ENCODE results near the gene TMEM88. TPM values are rescaled to one million over a fixed set of nuclear protein-coding genes. Genes with fewer than 3 reads are reported as not detected.

TMEM88 gene
- total RNA-seq, 1 experiment from 2014 or later: 11.3 TPM

GRCh38 chr17:7867881-7868329 is 13.0 kb downstream of the TMEM88 start:
- Mint-ChIP-seq H3K27ac (peak overlapping the region in 1 of 3 experiments; percentile 6; a peak in 1 of 7 replicates), H3K36me3 (ENCODE audit: insufficient read depth in 1 of 3, low read depth in 3 of 3) (peaks cover 3 to 27% (median 12%) of the 10 kb centered on the region in 3 experiments; a peak in 6 of 7 replicates), H3K9me3 (no peaks in the 10 kb centered on the region), H3K27me3 (ENCODE audit: low read depth) (no peaks in the 10 kb centered on the region), H3K4me1 (peaks cover 4% of the 10 kb centered on the region in 2 experiments), H3K4me3 (no peak overlapping the region)
- H2AK5ac ChIP-seq (ENCODE audit: insufficient read length, low read length): no peak overlapping the region
- no peak overlapping the region for H3K56ac ChIP-seq (ENCODE audit: insufficient read length, low read depth, low read length)
- H3K27me3 ChIP-seq (ENCODE audit: insufficient read depth, low read length): no peaks in the 10 kb centered on the region
- no peaks in the 10 kb centered on the region for H3K9me3 ChIP-seq (ENCODE audit: control insufficient read depth, low read depth, low read length)
- no peak overlapping the region for H3K23ac ChIP-seq (ENCODE audit: insufficient read length, low read depth, low read length)
- H3K23me2 ChIP-seq (ENCODE audit: insufficient read length, low read depth, low read length, poor library complexity, severe bottlenecking): no peaks in the 10 kb centered on the region
- no peak overlapping the region for H4K91ac ChIP-seq (ENCODE audit: insufficient read length, low read depth, low read length)
- no peak overlapping the region for H4K5ac ChIP-seq (ENCODE audit: insufficient read length, low read depth, low read length)
- no peak overlapping the region for H3T11ph ChIP-seq (ENCODE audit: low read length)
- WGBS (ENCODE audit: extremely low coverage, insufficient read length, low lambda C conversion rate): no CpG with 5 or more reads among the region's 5 CpGs
- H3K79me2 ChIP-seq (ENCODE audit: insufficient read depth, low read length): no peaks in the 10 kb centered on the region
- no peak overlapping the region for H3K18ac ChIP-seq (ENCODE audit: insufficient read length, low read depth, low read length)
- no peaks in the 10 kb centered on the region for H3K4me1 ChIP-seq (ENCODE audit: insufficient read depth, low read length)
- H2AFZ ChIP-seq (ENCODE audit: low read length): no peak overlapping the region
- H3K9ac ChIP-seq (ENCODE audit: extremely low read depth, insufficient read length, low read length): no peak overlapping the region
- TF ChIP-seq CTCF (conservative IDR thresholded peaks at IDR 0.05): no peak
- no peak overlapping the region for H2BK12ac ChIP-seq (ENCODE audit: insufficient read length, low read depth, low read length)
- no peak for DNase-seq
- no peak overlapping the region for H2BK120ac ChIP-seq (ENCODE audit: low read depth, low read length, poor library complexity, severe bottlenecking)
- H3K4me2 ChIP-seq (ENCODE audit: insufficient read depth, insufficient read length, low read length): no peak overlapping the region
- no peak overlapping the region for H4K8ac ChIP-seq (replicated peaks; ENCODE audit: insufficient read length, low read depth, low read length)
- H2BK15ac ChIP-seq (ENCODE audit: low read depth, low read length): no peak overlapping the region
- H3K14ac ChIP-seq (ENCODE audit: insufficient read depth, low read length): no peak overlapping the region
- no peak overlapping the region for H3K4ac ChIP-seq (ENCODE audit: low read depth, low read length)
- H3K79me1 ChIP-seq (ENCODE audit: insufficient read depth, low read depth, low read length, poor library complexity, severe bottlenecking): no peaks in the 10 kb centered on the region
- no peaks in the 10 kb centered on the region for H4K20me1 ChIP-seq (ENCODE audit: control insufficient read depth, insufficient read depth, insufficient read length)
- no peak overlapping the region for H2BK20ac ChIP-seq (ENCODE audit: low read depth, low read length, poor library complexity, severe bottlenecking)
- H3K27ac ChIP-seq (ENCODE audit: insufficient read length, low read depth, low read length): no peak overlapping the region
- H2BK5ac ChIP-seq (ENCODE audit: insufficient read length, low read length): no peak overlapping the region
